Vagina (tissue), 2 donors: ENCODE data around the gene CCSER2.

Experiments
- CTCF ChIP-seq, 3 experiments: fragments of 450-650 bp in 2 of 3; fragments of 200-600 bp in 1 of 3; sonication (generic) in 1 of 3; IDR thresholded peaks; one replicate each; pipeline ENCODE4 v1.5.1; 2017 to 2019; ENCODE audit warnings: antibody characterized with exemption in 3 of 3, mild to moderate bottlenecking in 2 of 3, moderate library complexity in 2 of 3
- POLR2AphosphoS5 ChIP-seq, 2 donors: sonication (generic); formaldehyde crosslinking; IDR thresholded peaks; one replicate each; pipeline ENCODE4 v1.9.0; 2017; ENCODE audit warnings: antibody characterized with exemption in 2 of 2, mild to moderate bottlenecking in 2 of 2, low read depth in 1 of 2; ENCODE audit not compliant: insufficient read depth in 1 of 2

- TF ChIP-seq CTCF (IDR thresholded peaks at IDR 0.05), result no peak
- TF ChIP-seq POLR2AphosphoS5 (IDR thresholded peaks at IDR 0.05; ENCODE audit: insufficient read depth in 1 of 2, low read depth in 1 of 2), result no peak
Measured at GRCh38 chr10:84415539-84416244, 87.3 kb downstream of the CCSER2 start.
